ENCODE measurements around the gene MYOM3.

MYOM3 gene

DNA sequence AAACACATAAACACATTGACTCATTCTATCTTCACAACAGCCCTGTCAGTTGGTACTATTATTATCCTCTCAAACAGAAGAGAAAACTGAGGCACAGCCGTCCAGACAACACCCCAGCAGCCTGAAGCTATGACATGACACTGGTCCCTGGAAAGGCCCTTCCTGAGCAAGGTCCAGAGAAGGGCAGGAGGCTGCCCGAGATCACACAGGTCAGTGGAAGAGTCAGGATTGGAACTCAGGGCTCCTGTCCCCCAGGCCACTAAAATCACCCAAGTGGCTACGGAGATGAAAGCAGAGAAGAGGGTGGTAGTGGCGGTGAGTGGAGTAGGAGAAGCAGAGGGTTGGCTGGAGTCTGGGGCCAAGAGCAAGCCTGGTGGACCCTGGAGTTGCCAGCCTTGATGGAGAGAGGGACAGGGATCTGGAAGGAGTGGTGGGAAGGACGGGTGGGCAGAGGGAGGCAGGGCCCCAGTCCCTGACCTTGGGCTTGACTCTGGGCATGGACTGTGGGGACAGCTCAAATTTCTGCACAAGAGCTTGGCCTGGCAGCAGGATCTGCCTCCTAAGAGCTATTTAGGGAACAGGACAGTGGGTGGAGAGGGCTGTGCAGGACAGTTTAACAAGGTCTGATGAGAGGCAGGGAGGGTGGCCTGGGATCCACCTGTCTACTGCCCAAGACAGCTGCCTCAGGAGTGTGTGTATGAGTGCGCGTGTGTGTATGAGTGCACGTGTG, 15.8 kb downstream of the MYOM3 start:
- DNase-seq (ENCODE audit: low read depth in 3 of 3) = no peak

GRCh38 chr1:24095140-24095859, 16.6 kb downstream of the MYOM3 start:
- no peak for DNase-seq (ENCODE audit: low read depth in 3 of 3)

DNA sequence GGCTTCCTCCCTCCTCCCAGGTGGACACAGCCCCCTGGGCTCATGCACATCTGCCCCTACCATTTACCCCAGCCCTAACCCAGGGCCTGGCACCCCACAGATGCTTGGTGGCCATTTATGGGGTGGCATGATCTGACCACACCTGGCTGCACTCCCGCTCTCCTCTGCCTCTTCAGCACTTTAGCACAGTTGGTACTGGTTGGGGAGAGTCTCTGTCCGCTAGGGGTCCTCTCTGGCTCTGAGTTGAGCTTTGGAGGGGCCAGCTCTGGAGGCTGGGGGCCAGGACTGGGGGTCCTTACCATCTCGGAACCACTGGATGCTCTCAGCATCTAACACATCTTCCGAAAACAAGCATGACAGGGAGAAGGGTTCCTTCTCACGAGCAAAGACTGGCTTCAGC, 17.4 kb downstream of the MYOM3 start:
- no peak for DNase-seq (ENCODE audit: low read depth in 3 of 3)

- no peak for DNase-seq (ENCODE audit: low read depth in 3 of 3)
Measured at GRCh38 chr1:24093732-24094131, 18.2 kb downstream of the MYOM3 start.

- DNase-seq (ENCODE audit: low read depth in 3 of 3) = no peak
Measured at GRCh38 chr1:24092979-24093378, 19.0 kb downstream of the MYOM3 start.

DNA sequence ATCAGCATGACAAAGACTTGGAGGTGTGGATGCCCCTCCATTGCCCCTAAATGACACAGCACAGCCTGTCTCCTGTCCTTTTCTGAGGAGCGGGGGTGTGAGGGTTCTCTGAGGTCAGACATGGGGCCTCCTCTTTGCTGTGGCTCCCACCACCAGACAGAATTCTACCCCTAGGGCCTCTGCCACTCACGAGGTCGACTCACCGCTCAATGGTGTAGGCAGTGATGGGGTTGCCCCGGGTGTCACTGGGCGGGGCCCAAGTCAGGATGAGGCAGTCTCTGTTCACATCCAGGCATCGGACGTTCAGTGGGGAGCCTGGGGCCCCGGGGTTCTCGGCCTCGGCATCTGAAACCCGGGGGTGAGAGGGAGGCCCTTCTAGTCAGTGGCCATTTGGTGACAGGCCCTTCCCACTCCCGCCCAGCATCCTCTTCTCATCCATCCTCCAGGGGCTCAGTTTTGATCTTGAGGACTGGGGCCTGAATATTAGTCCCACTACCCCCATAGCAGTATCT, 19.9 kb downstream of the MYOM3 start:
- DNase-seq (ENCODE audit: low read depth in 3 of 3) = no peak

GRCh38 chr1:24090736-24091135, 21.2 kb downstream of the MYOM3 start:
- DNase-seq (ENCODE audit: low read depth in 3 of 3) = no peak

GRCh38 chr1:24089743-24090555, 22.0 kb downstream of the MYOM3 start:
- DNase-seq (ENCODE audit: low read depth in 3 of 3) = no peak

- no peak for DNase-seq (ENCODE audit: low read depth in 3 of 3)
Measured at GRCh38 chr1:24089027-24089742, 22.8 kb downstream of the MYOM3 start.

- DNase-seq (ENCODE audit: low read depth in 3 of 3) = no peak
Measured at GRCh38 chr1:24086466-24086865, 25.5 kb downstream of the MYOM3 start.

- no peak for DNase-seq (ENCODE audit: low read depth in 3 of 3)
Measured at GRCh38 chr1:24085546-24085945, 26.4 kb downstream of the MYOM3 start.

- DNase-seq (ENCODE audit: low read depth in 3 of 3) = no peak
Measured at GRCh38 chr1:24085007-24085406, 26.9 kb downstream of the MYOM3 start.

DNA sequence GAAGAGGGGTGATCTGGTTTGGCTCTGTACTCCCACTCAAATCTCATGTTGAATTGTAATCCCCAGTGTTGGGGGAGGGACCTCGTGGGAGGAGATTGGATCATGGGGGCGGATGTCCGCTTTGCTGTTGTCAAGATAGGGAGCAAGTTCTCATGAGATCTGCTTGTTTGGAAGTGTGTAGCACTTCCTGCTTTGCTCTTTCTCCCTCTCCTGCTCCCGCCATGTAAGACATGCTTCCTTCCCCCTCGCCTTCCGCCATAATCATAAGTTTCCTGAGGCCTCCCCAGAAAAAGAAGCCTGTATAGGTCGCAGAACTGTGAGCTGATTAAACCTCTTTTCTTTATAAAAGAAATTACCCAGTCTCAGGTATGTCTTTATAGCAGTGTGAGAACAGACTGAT, 27.9 kb downstream of the MYOM3 start:
- no peak for DNase-seq (ENCODE audit: low read depth in 3 of 3)

GRCh38 chr1:24082372-24082771, 29.6 kb downstream of the MYOM3 start:
- DNase-seq (ENCODE audit: low read depth in 3 of 3) = no peak

GRCh38 chr1:24081190-24081589, 30.7 kb downstream of the MYOM3 start:
- DNase-seq (ENCODE audit: low read depth in 3 of 3) = no peak

GRCh38 chr1:24080131-24080530, 31.8 kb downstream of the MYOM3 start:
- no peak for DNase-seq (ENCODE audit: low read depth in 3 of 3)

DNA sequence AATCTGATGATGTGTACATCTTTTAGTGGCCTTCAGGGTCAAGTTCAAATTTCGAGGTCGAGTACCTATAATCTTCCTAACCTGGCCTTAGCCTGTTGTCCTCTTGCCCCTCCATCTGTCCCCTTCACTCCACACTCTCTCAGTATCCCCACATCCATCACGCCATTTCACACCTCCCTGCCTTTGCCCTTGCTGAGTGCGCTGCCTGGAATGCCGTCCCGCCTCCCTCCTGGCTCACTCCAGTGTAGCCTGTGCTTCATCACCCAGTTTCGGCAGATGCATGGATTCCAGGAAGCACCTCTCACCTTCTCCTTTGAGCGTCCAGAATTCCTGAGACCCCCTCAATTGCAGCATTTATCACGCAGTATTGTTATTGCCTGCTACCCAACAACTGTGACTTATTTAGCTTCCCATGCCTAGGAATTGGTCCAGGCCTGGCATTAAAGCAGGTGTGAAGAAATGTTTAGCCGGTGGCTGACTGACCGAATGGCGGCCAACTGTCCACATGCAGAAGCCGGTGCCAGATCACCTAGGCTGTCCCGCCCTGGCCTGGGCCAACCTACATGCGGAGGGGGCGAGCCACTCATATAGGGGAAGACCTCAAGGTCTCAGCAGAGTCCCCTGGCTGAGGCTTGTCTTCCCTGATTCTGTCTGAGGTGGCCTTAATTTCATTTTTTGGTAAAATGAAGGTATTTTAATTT, 34.5 kb downstream of the MYOM3 start:
- DNase-seq (ENCODE audit: low read depth in 3 of 3) = no peak

- DNase-seq (ENCODE audit: low read depth in 3 of 3) = no peak
Measured at GRCh38 chr1:24075946-24076345, 36.0 kb downstream of the MYOM3 start.

DNA sequence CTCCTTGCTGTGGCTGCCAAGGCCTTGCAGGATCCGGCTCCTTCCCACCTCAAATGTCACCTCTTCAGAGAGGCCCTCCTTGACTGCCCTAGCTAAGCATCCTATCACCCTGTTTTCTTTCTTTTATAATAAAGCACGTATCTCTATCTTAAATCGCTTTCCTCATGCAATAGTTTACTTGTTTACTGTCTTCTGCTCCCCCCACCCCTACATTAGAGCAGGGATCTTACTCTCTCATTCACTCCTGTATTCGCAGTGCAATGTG, 36.4 kb downstream of the MYOM3 start:
- no peak for DNase-seq (ENCODE audit: low read depth in 3 of 3)

GRCh38 chr1:24074817-24075589, 36.9 kb downstream of the MYOM3 start:
- DNase-seq (ENCODE audit: low read depth in 3 of 3) = no peak

GRCh38 chr1:24074196-24074595, 37.7 kb downstream of the MYOM3 start:
- no peak for DNase-seq (ENCODE audit: low read depth in 3 of 3)

Measured in stimulated activated CD4-positive, alpha-beta T cell treated with anti-CD3 and anti-CD28 coated beads, TNF-alpha, amount 100 ng/mL, for 48 hours (primary cell).